NCI-H2171 (cell line): ENCODE data around the gene WDR64.

ENCODE experiments used
- DNase-seq: peaks from one replicate; lab custom pipeline; 2025; lab: John Stamatoyannopoulos, UW

Gene WDR64

DNA sequence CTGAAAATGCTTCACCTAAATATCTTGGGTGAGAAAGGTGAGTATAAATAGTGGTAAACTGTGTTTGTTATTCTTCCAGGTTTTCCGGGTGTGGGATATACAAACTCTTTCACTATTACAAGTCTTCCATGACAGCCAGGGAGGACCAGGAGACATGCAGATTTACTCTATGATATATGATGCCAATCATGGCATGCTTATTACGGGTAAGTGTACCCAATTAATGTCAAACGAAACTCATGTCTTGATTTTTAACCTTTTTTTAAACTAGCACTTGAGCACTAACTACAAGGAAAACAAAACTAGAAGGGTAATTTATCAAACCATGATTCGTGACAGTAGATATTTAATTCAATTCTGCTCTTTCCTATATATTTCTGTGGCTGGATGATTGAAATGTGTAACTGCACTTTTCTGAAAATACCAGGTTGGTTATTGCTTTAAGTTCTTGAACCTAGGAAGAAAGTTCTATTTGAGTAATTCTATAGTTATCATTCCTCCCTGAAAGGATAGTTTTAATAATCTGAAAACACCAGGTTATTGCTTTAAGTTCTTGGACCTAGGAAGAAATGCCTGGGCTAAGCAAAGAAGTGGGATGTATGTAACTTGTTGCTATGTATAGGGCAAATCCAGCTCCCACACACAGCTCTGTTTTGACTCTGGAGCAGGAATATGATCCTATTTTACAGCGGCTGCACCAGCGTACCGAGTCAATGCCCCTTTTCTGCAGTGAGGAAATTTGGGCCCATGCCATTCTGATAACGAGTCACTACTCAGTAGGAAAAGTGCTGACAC, 86.4 kb downstream of the WDR64 start:
- DNase-seq: no peak

DNA sequence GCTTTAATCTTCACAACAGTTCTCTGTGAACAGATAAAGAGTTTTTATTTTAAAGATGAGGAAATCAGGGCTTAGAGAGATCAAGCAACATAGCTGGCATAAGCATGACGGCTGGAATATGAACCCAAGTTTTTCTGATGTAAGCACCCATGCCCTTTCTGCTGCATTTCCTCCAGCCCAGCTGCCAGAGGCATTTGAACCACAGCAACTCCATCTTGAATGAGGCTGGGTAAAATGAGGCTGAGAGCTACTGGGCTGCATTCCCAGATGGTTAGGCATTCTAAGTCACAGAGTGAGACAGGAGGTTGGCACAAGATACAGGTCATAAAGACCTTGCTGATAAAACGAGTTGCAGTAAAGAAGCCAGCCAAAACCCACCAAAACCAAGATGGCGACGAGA, 90.0 kb downstream of the WDR64 start:
- DNase-seq: no peak

GRCh38 chr1:241744591-241744990, 92.5 kb downstream of the WDR64 start:
- no peak for DNase-seq

- no peak for DNase-seq
Measured at GRCh38 chr1:241747992-241748391, 95.9 kb downstream of the WDR64 start.

DNA sequence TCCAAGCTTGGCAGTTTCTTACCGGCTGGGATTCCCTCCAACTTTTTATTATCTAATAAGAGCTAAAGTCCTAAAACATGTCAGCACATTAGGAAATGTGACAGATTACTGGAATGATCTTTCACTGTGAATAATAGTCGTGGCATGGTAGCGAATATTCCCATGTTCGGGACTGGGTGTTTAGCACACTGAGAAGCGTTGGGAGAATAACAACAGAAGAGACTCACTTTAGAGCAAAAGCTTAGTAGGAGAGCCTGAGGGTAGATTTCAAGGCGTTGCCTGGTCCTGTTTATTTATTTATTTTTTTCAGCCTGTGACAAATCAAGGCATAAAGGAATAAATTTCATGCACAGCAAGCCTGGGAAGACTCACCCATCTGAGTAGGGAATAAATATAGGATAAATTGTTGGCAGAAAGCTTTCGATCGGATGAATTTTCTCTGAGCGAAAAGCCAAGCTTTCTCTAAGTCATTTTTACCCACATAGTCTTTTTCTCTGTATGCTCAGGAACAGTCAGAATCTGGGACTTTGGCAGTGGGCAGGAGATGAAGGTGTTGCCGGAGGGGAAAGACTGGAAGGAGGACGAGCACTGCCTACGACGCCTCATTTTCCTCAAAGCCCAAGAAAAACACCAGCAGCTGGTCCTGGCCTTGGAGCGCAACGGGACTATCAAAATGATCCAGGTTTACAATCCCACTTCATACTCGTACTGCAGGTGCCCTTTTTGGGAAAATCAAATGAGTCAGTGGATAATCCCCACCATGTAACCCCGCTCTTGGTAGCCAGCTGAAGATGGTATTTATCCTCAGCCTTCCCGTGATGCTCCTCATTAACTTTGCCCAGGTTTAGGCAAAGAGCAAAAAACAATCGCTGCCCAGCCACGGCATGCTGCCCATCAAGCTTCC, 97.2 kb downstream of the WDR64 start:
- DNase-seq: no peak

- DNase-seq: no peak
Measured at GRCh38 chr1:241749945-241750695, 98.0 kb downstream of the WDR64 start.

GRCh38 chr1:241751524-241751923, 99.4 kb downstream of the WDR64 start:
- no peak for DNase-seq

GRCh38 chr1:241762713-241763339, 110.7 kb downstream of the WDR64 start:
- no peak for DNase-seq

- no peak for DNase-seq
Measured at GRCh38 chr1:241765390-241765789, 113.3 kb downstream of the WDR64 start.

- DNase-seq: no peak
Measured at GRCh38 chr1:241767737-241768136, 115.7 kb downstream of the WDR64 start.

DNA sequence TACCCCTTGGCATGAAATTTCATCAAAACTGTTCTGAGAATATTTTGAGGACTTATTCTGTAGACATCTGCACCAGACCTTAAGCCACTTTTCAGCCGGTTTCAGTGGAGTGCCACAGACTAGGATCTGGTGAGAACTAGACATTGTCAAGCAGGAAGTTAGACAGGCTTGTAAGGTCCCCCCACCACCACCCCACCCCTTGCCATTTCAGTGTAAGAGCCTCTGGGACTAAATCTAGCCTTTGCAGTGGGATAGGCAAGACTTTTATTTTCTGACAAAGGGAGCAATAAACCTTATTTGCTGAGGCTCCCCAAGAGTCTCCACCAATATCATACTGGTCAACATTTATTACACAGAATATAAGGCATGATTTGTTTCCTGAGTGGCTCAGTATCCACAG, 118.0 kb downstream of the WDR64 start:
- DNase-seq: no peak

DNA sequence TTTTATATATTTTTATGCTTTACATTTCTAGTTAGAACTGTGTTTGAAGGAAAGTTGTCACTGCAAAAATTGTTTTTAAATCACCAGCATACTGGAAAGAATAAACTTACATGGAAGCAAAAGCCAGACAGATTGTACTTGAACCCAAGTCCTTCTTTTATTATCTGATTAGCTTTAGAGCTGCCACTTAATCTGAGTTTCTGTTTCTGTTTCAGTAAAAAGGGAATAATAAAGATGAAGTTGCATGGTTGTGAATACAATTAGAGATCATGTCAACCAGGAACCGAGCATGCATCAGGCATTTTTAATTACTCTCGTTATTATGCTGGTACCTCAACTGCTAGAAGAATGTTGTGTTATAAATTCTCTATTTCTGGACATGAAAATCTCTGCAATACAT, 119.0 kb downstream of the WDR64 start:
- no peak for DNase-seq

DNA sequence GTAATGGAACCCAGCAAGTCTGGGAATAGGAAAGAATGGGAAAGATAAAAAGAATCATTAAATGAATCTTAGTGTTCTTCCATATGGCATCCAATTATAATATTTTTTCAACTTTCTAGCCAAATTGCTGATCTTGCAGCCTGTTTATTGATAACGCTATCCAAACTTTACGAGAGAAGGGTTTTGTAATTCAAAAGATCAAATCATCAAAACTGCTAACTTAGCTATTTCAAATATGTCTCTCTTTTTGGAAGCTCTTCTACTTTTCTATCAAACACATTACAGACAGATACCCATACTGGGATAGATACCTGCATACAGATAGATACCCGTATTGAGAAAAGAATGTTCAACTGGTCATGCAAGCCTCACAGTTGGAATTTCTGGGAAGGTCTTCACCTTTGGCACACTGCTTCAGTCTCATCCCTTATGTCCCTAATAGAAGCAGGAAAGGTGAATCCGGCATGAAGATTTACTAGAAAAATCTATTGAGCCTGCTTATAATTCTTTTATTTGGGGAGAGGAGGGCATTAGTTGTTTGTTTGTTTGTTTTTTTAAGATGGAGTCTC, 120.9 kb downstream of the WDR64 start:
- DNase-seq: no peak

GRCh38 chr1:241773991-241774390, 121.9 kb downstream of the WDR64 start:
- DNase-seq: no peak

DNA sequence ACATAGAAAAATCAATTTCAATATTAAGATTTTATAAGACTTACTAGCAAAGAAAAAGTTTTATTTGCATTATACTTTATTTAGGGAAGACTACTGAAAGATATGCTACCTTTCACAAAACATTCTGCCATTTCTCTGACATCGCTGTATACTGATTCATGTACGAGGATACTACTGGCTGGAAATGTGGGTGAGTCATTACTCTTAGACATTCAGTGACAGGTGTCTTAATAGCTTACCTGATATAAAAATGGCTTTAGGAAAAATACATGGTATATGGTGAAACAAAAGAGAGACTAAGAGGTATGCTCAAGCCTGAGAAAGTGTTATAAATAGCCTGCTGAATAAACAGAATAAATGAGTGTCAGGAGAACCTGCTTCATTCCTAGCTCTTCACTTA, 122.9 kb downstream of the WDR64 start:
- no peak for DNase-seq

DNA sequence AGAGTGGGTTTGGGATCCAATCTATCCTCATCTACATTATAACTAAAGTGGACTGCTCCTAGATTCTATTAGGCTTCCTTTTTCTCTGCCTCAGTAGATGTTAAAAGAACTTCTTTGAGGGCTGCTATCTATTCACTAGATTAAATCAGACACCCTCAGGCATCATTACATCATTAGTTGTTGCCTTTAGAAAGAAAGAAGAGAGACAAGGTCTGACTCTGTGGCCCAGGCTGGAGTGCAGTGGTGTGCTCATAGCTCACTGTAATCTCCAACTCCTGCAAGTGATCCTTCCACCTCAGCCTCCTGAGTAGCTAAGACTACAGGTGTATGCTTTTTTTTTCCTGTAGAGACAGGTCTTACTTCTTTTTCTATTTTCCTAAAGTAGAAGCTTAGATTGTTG, 124.8 kb downstream of the WDR64 start:
- no peak for DNase-seq

GRCh38 chr1:241778117-241778516, 126.0 kb downstream of the WDR64 start:
- no peak for DNase-seq

DNA sequence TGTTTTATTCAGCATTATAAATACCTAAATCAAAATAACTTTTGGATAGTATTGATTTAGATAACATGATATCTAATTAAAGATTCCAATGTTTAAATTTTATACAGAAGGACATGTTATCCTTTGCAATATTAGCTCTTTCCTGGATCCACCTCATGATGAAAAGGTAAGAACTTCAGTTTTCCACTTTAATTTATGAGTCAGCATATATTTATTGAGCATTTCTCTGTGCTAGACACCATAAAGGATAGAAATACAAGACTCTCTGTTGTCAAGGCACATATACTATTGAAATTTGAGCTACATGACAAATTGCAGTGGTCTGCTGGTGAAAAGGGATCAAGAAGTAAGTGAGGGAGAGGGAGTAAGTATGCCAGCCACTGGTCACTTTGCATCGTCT, 127.8 kb downstream of the WDR64 start:
- DNase-seq: no peak

- DNase-seq: no peak
Measured at GRCh38 chr1:241782396-241782795, 130.3 kb downstream of the WDR64 start.

DNA sequence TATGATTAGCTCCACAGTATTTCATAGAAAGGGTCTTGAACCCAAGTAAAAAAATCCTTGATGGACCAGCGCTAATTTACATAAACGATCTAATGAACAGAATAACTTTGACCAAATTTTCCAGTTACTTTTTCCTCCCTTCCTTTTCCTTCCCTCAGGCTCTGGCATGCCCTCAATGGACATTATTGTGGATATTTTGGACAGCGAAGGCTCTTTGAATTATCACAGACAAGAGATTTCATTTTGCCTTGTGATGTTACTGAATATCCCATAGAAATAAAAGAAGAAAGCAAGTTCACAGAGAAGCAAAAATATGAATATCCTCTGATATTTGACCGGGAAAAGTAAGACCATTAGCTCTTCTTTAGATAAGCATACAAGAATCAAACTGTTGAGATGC, 135.6 kb downstream of the WDR64 start:
- no peak for DNase-seq

GRCh38 chr1:241789061-241789460, 137.0 kb downstream of the WDR64 start:
- no peak for DNase-seq

- DNase-seq: no peak
Measured at GRCh38 chr1:241799416-241799815, 147.3 kb downstream of the WDR64 start.
